ENCODE results near the gene BACH1.
"Not testable (repeated sequence)": the region's sequence is repeated elsewhere in the genome, so short reads cannot be mapped to it uniquely, and the experiment has no call there.

BACH1 gene

DNA sequence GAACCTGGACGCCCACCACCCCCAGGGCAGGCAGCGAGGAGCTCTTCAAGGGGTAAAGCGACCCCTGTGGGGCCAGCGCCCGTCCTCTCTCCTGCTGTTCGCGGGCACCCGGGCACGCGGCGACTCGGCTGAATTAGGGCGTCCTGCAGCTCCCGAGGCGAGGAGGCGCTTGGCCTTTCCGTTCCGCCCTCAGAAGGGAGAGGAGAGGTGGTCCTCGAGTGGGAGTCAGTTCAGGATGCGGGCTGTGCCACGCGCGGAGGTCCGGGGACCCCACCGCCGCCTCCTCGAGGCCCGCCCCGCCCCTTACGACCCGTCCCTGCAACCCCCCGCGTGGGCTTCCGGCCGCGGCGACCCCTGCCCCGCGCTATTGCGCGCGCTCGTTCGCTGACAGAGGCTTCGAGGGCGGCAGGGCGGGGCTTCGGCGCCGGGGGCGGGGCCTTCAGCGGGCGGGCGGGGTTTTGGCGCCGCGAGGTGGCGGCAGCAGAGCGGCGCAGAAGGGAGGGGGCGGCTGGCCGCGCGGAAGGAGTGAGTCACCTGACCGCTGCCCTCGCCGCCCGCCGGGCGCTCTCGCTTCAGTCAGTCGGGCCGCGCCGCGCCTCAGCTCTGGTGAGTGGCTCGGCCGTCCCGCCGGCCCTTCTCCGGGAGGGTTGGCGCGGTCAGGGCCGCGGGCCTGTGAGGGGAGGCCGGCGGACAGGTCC is at the start of gene BACH1:
Gene BACH1, plus strand, starts transcription at position 575 of the 698 bp plus-strand sequence. CDS start 22,359 bp downstream, outside the sequence.
- peak; percentile 72 to 89 for DNase-seq (ENCODE audit: low read depth in 2 of 2)

DNA sequence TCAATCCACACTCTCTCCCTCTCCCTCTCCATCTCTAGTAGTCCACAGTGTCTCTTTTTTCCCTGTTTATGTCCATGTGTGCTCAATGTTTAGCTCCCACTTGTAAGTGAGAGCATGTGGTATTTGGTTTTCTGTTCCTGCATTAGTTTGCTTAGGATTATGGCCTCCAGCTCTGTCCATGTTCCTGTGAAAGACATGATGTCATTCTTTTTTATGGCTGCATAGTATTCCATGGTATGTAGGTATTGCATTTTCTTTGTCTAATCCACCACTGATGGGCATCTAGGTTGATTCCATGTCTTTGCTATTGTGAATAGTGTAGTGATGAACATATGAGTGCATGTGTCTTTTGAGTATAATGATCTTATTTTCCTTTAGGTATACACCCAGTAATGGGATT is 49.4 kb upstream of the BACH1 start:
- DNase-seq (ENCODE audit: low read depth in 2 of 2) = not testable (repeated sequence)

DNA sequence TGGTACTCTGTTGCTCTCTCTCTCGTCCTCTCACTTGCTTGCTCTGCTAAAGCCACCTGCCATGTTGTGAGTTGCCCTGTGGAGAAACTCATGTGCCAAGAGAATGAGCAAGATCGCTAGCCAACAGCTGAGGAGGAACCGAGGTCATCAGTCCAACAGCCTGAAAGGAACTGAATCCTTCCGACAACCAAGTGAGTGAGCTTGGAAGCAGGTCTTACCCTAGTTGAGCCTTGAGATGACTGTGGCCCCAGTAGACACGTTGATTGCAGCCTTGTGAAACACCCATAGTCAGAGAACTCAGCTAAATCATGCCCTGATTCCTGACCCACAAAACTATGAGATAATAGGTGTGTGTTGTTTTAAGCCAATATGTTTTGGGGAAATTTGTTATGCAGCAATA is 48.1 kb upstream of the BACH1 start:
- no peak for DNase-seq (ENCODE audit: low read depth in 2 of 2)

DNA sequence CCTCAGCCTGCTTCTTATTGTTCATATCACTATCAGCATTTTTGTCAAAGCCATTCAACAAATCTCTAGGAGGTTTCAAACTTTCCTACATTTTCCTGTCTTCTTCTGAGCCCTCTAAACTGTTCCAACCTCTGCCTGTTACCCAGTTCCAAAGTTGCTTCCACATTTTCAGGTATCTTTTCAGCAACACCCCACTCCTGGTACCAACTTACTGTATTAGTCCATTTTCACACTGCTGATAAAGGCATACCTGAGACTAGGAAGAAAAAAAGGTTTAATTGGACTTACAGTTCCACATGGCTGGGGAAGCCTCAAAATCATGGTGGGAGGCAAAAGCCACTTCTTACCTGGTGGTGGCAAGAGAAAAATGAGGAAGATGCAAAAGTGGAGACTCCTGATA is 44.9 kb upstream of the BACH1 start:
- DNase-seq (ENCODE audit: low read depth in 2 of 2) = not testable (repeated sequence)

DNA sequence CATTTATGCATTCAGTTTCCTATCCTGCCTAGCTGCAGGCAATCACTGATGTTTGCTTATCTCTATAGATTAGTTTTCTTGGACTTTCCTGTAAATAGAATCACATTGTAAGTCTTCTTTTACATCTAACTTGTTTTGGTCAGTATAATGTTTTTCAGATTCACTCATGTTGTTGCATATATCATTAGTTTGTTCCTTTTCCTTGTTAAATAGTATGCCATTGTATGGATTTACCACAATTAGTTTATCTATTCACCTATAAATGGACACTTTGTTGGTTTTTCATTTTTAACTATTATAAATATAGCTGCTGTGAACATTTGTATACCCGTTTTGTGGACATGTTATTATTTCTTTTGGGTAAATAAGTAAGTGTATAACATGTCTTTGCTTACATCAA is 44.2 kb upstream of the BACH1 start:
- no peak for DNase-seq (ENCODE audit: low read depth in 2 of 2)

DNA sequence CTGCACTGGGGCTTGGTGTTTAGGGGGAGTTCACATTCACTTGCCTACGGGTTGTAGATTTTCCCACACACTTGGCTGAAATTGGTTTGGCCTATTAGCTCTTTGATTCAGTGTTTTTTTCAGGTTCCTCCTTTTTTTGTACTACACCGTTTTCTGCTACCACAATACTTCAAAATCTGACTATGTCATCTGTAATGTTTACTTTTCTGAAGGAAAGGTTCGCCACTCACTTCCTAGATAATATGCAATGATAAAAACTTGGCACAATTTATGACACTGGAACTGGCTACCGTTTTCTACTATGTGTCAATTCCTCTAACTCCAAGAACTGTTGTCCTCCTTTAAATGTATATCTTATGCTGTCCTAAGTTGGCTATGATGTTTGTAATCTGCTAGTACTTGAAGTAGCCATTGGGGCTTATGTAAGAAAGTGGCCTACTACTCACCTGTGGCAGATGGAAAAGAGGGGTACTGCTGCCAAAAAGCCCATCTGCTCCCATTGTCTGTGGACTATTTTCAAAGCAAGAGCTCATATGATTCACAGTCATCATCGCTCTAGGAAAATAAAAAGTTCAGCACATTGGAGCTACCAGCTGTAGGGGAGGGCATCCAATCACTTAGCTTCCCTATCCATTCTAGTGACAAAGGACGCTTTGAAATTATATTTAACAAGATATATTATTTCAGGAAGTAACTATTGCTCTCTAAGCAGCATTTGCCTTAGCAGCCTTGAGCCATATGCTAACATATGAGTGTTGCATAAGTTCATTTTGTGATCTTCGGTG is 42.4 kb upstream of the BACH1 start:
- DNase-seq (ENCODE audit: low read depth in 2 of 2) = no peak

DNA sequence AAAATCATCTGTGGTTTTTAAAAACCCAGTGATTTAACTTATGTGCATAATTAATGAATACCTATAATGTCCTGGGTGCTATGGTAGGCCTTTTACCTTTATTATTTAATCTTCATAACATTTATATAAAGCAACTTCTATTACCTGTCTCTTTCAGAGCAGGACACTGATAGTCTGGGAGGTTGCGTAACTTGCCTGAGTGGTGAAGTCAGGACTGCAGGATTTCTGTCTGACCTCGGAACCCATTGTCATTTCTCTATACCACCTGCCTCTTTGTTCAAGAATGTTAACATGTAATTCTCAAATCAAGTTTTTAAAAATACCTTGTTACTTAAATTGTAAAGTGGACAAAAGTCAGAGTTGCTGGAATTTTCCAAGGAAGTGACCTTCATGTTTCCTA is 41.0 kb upstream of the BACH1 start:
- no peak for DNase-seq (ENCODE audit: low read depth in 2 of 2)

DNA sequence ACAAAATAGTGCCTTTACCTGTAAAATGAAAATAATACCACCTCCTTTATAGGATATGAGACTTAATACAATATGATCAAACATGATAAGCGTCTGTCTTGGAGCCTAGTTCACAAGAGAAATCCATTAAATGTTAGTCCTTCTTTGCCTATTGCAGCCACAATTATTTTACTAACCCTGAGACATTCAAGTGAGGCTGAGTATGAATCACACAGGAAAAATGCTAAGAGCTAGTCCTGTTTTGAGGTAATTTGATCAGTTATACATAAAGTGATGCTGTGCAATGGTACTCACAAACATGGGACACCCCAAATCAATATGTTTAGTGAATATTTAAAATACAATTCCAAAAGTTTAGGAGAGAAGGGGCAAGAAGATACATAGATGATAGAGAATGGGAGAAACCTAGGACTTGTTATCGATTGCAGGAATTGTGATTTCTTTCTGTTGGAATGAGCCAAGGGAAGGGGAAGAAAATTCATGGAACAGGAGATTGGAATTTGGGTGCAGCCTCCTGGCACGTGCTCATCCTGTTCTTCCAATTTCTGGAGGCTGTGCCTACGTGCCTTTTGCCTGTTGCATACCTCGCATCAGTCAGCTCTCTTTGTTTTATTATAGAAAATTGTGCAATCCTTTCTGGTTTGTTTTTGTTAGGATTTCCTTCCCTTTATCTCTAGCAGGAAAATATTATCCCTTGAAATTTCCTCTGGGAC is 39.9 kb upstream of the BACH1 start:
- DNase-seq (ENCODE audit: low read depth in 2 of 2) = no peak

DNA sequence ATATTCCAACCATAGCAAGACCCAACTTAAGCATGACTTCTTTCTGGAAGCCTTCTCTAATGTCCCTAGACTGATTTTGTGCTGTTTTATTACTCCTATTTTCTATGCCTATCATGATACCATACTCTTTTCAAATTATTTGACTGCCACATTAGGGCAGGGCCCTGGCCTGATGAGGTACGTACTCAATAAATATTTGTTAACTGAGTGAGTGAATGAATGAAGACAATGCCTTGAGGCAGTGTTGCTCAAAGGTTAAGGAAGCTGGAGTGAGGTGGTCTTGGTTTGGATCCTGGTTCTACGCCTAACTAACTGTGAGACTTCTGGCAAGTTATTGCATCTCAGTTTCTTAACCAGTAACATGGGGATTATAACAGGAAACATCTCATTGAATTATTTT is 38.3 kb upstream of the BACH1 start:
- DNase-seq (ENCODE audit: low read depth in 2 of 2) = no peak

DNA sequence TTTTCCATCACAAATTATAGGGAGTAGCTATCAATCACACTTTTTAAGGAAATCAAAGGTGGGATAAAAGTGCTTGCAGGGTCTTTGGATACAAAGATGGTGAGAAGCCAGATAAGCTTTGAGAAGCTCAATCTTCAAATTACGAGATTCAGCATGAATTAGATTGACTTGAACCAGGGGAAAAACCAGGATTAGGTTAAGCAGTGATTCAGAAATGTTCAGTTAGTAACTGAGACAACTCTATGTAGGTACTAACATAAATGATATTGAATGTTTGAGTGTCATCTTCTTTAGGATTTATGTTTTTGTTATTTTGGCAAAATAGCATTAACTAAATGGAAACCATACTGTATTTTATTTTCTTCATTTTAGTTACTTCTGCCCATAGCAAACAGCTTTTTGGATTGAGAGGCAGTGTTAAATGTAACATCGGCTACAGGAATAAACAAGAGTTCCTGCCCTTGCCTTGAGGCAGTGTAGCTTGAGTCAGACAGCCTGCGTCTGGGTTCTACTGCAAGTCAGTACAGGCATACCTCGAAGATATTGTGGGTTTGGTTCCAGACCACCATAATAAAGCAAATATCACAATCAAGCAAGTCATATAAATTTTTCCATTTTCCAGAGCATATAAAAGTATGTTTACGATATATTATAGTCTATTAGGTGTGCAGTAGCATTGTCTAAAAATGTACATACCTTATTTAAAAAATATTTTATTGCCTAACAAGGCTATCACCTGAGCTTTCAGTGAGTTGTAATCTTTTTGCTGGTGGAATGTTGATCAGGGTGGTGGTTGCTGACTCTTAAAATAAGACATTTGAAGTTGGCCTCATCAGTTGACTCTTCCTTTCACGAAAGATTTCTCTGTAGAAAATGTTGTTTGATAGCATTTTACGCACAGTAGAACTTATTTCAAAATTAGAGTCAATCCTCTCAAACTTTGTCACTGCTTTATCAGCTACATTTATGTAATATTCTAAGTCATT is 36.9 kb upstream of the BACH1 start:
- no peak for DNase-seq (ENCODE audit: low read depth in 2 of 2)

DNA sequence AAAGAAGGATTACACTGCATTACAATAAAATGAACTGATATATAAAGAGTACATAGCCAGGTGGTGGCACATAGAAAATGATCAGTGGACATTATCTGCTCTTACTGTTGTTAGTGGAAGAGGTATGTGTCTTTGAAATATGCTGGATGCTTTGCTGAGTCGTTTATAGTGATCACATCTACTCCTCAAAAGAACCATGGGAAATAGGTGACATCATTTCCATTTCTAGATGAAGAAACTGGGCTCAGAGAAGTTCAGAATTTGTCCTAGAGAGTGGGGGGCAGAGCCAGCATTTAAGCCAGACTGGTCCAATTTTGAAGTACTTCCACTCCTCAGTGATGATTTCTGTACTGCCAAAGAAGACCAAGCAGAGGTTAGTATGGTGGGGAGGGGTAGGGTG is 34.0 kb upstream of the BACH1 start:
- no peak for DNase-seq (ENCODE audit: low read depth in 2 of 2)

DNA sequence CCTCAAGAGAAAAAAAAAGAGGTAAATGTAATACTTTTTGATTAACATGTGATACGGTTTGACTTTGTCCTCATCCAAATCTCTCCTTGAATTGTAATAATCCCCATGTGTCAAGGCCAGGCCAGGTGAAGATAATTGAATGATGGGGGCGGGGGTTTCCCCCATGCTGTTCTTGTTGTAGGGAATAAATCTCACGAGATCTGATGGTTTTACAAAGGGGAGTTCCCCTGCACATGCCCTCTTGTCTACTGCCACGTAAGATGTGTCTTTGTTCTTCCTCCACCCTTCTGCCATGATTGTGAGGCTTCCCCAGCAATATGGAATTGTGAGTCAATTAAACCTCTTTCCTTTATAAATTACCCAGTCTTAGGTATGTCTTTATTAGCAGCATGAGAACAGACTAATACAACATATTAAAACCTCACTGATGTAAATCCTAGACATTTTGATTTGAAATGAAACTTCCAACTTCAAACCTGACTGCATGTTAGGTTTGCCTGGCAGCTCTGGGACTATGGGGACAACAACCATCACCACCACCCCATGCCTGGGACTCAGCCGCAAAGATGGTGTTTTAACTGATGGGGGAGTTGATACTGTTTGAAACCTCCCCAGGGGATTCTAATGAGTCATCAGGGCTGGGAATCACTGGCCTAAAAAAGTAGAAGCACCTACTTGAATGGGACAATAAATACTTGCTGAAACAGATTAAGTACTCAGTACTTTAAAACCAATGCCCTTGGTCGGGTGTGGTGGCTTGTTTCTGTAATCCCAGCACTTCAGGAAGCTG is 32.8 kb upstream of the BACH1 start:
- DNase-seq (ENCODE audit: low read depth in 2 of 2) = peak in 1 of 2 donors; percentile 16

DNA sequence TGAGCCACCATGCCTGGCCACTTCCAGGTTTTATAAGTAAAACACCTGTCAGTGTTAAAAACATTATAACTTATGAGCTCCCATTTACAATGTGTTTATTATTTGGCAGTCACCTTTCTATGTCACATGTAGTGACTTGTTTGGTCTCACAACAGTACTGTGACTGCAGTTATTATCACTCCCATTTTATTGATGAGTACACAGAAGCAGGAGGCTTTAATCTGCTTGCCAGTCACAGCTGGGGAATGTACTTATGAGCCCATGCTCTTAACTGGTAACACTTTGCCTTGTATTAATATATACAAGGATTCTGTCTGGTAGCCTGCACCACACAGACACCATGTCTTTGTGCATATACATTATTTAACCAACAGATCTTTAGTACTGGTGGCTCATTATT is 31.1 kb upstream of the BACH1 start:
- DNase-seq (ENCODE audit: low read depth in 2 of 2) = no peak

DNA sequence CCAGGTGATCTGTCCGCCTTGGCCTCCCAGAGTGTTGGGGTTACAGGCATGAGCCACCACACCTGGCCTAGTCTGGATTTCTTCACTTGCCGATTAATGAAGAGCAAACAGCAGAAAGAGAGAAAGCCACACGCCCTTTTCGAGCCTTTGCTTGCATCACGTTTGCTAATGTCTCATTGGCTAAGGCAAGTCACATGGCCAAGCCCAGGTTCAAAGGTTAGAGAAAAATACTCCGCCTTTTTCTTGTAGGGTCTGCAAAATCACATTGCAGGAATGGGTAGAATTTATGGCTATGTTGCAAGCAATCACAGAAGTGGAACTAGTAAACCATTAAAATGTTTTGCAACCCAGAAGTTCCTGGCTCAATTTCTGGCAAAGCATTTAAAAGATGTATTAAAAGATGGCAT is 26.8 kb upstream of the BACH1 start:
- no peak for DNase-seq (ENCODE audit: low read depth in 2 of 2)

DNA sequence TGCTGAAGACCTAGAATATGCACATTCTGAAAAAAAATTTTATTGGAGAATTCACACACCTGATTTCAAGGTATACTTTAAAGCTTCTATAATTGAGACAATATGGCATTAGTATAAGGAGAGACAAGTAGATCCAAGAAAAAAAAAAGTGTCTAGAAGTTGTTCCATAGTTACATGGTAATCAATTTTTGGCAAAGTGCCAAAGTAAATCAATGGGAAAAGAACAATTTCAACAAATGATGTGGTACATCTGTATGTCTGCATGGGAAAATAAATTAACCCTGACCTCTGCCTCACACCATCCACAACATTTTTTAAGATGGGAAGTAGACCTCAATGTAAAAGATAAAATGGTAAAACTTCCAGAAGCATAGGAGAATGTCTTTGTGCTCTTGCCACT is 21.3 kb upstream of the BACH1 start:
- no peak for DNase-seq (ENCODE audit: low read depth in 2 of 2)

DNA sequence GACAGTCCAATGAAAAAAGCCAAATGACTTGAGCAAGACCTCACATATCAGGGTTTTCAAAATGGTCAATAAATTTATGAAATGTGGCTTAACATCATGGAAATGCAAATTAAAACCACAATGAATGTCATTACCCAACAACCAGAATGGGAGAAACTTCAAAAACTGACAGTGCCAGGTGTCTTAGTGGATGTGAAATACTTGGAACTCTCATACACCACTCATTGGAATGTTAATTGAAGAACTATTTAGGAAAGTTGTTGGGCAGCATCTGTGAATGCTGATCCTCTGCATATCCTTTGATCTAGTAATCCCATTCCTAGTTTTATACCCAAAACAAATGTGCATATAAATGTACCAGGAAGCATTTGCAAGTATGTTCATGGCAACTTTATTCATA is 19.2 kb upstream of the BACH1 start:
- no peak for DNase-seq (ENCODE audit: low read depth in 2 of 2)

DNA sequence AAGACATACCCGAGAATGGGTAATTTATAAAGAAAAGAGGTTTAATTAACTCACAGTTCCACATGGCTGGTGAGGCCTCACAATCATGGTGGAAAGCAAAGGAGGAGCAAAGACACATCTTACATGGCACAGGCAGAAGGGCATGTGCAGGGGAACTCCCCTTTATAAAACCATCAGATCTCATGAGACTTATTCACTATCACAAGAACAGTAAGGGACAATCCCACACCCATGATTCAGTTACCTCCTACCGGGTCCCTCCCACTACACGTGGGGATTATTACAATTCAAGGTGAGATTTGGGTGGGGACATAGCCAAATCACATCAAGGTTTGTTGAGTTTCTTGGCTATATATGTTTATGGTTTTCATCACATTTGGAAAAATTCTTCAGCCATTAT is 16.9 kb upstream of the BACH1 start:
- DNase-seq (ENCODE audit: low read depth in 2 of 2) = not testable (repeated sequence)

DNA sequence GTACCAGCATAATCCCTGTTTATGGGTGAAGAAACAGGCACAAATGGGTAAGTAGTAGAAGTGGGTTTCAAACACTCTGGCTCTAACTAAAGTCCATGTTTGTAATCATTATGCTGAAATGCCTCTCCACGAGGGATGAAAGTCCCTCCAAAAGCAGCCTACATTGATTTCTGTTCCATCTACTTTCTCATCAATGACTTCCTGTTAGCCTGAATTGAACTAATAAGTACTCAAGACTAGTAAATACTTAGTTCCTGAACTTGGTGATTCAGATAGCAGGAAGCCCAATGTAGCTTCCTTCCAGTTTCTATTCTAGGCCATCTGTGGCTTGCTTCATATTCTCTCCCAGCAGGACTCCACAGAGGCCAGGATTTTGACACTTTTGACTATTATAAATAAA is 11.3 kb upstream of the BACH1 start:
- DNase-seq (ENCODE audit: low read depth in 2 of 2) = no peak

DNA sequence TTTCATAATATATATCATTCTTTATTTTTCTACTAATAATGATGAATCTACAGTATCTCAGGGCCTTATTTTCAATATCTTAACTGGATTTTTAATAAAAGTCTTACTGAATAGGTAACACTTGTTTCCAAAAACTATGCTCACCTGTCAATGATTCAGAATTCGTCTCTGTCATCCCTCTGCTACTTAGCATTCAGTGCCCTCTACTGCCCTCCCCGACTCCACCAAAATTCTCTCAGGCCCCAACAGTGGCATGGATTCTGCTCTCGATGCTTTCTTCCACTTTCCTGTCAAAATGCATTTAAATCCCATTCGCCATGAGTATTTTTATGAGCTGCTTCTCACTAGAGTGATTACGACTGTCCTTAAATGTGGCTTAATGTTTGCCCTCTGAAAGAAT is 10.5 kb upstream of the BACH1 start:
- DNase-seq (ENCODE audit: low read depth in 2 of 2) = no peak

DNA sequence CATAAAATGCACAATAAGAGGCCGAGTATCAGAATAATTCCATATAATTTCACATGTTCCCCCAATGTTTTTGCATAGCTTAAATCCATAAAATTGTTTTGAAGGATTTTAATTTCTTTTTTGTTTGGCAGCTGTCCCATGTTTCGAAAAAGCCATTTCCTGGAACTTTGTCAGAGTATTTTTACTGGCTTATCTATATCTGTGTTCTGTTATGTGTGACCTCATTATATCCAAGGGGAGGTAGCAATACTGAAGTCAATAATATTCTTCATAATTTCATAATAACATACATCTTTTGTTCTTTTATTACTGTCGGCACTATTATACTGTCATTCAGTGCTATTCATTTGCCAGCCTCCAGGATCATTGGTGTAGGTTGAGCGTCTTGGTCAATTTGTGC is 9.4 kb upstream of the BACH1 start:
- DNase-seq (ENCODE audit: low read depth in 2 of 2) = no peak

DNA sequence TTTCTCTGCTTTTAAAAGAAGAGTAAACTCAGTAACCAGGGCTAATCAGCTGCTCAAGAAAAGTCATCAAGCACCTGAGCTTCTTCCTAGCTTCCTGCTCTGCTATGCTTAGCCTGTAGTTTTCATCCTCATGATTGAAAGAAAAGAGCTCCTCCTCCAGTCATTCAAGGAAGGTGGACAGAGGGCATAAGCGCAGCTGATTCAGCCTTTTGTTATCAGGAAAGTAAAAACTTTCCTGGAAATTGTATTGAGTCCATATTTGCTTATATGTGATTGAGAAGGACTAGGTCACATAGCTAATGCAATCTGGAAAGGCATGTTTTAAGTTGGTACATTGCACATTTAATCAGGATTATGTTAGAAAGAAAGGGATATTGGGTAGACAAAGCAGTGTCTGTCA is 8.5 kb upstream of the BACH1 start:
- DNase-seq (ENCODE audit: low read depth in 2 of 2) = no peak

Data from stimulated activated CD4-positive, alpha-beta T cell treated with anti-CD3 and anti-CD28 coated beads, Interleukin-1b, Interleukin-23, amount 100 ng/mL, for 1 hour (primary cell).